Measurements from ENCODE around the gene RNF126.
A peak's percentile ranks its signal among the peaks of the same experiment; 100 is the strongest.
"Not testable (repeated sequence)": the region's sequence is repeated elsewhere in the genome, so short reads cannot be mapped to it uniquely, and the experiment has no call there.

RNF126 gene

GRCh38 chr19:613732-614567, 49.1 kb downstream of the RNF126 start:
- Histone ChIP-seq H3K27me3 (ENCODE audit: control insufficient read depth, insufficient read depth, low read length) (no peaks in the 10 kb centered on the region), H3K27ac (ENCODE audit: low read depth, low read length) (no peak overlapping the region)

GRCh38 chr19:612941-613340, 50.1 kb downstream of the RNF126 start:
- Histone ChIP-seq H3K9ac (ENCODE audit: low read depth, low read length) (no peak overlapping the region), H3K4me3 (ENCODE audit: low read depth, low read length) (no peak overlapping the region), H3K27me3 (ENCODE audit: control insufficient read depth, insufficient read depth, low read length) (no peaks in the 10 kb centered on the region), H3K9me3 (ENCODE audit: control insufficient read depth, insufficient read depth, low read length) (no peaks in the 10 kb centered on the region), H3K36me3 (ENCODE audit: control insufficient read depth, insufficient read depth, low read length) (peaks cover 7% of the 10 kb centered on the region), H3K4me1 (ENCODE audit: control insufficient read depth, insufficient read depth, low read length) (peaks cover 4% of the 10 kb centered on the region; the same call in 1 of the 2 replicates), H3K27ac (ENCODE audit: low read depth, low read length) (no peak overlapping the region)

More at GRCh38 chr19:613732-614567, 49.1 kb downstream of the RNF126 start:
- no peak overlapping the region for H3K4me3 ChIP-seq (ENCODE audit: low read depth, low read length)
- no peak overlapping the region for H3K9ac ChIP-seq (ENCODE audit: low read depth, low read length)
- peaks cover 17% of the 10 kb centered on the region for H3K36me3 ChIP-seq (ENCODE audit: control insufficient read depth, insufficient read depth, low read length)
- H3K4me1 ChIP-seq (ENCODE audit: control insufficient read depth, insufficient read depth, low read length), result peaks cover 4% of the 10 kb centered on the region; the same call in 1 of the 2 replicates
- no peaks in the 10 kb centered on the region for H3K9me3 ChIP-seq (ENCODE audit: control insufficient read depth, insufficient read depth, low read length)

DNA sequence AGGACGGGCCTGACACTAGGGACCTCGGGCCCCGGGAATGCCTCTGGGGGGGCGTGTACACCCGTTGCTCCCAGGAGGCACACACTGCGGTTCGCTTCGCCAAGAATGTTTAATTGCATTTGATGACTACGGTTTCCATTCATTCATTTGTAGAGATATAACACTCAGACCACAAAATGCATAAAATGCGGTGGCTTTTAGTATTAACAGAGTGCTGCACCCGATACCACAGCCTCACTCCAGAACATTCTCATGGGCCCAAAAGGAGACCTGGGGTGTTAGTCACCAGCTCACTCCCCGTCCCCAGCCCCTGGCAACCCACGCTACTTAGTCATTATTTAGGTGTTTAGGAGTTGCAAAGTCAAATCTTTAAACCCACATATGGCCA, 51.5 kb downstream of the RNF126 start:
- Histone ChIP-seq H3K4me1 (ENCODE audit: control insufficient read depth, insufficient read depth, low read length) (peaks cover 4% of the 10 kb centered on the region; the same call in 1 of the 2 replicates), H3K4me3 (ENCODE audit: low read depth, low read length) (no peak overlapping the region), H3K9ac (ENCODE audit: low read depth, low read length) (no peak overlapping the region), H3K27ac (ENCODE audit: low read depth, low read length) (peak overlapping the region; percentile 8), H3K36me3 (ENCODE audit: control insufficient read depth, insufficient read depth, low read length) (peaks cover 7% of the 10 kb centered on the region; the same call in 1 of the 2 replicates), H3K27me3 (ENCODE audit: control insufficient read depth, insufficient read depth, low read length) (no peaks in the 10 kb centered on the region), H3K9me3 (ENCODE audit: control insufficient read depth, insufficient read depth, low read length) (no peaks in the 10 kb centered on the region)

- no peak overlapping the region for H3K9ac ChIP-seq (ENCODE audit: low read depth, low read length)
- H3K4me1 ChIP-seq (ENCODE audit: control insufficient read depth, insufficient read depth, low read length), result peaks cover 4% of the 10 kb centered on the region; the same call in 1 of the 2 replicates
- H3K27ac ChIP-seq (ENCODE audit: low read depth, low read length), result peak overlapping the region; percentile 8
- no peaks in the 10 kb centered on the region for H3K27me3 ChIP-seq (ENCODE audit: control insufficient read depth, insufficient read depth, low read length)
- no peaks in the 10 kb centered on the region for H3K9me3 ChIP-seq (ENCODE audit: control insufficient read depth, insufficient read depth, low read length)
- peaks cover 7% of the 10 kb centered on the region; the same call in 1 of the 2 replicates for H3K36me3 ChIP-seq (ENCODE audit: control insufficient read depth, insufficient read depth, low read length)
- H3K4me3 ChIP-seq (ENCODE audit: low read depth, low read length), result no peak overlapping the region
Measured at GRCh38 chr19:610801-611480, 52.1 kb downstream of the RNF126 start.

GRCh38 chr19:610071-610800, 52.8 kb downstream of the RNF126 start:
- peaks cover 7% of the 10 kb centered on the region; the same call in 1 of the 2 replicates for H3K36me3 ChIP-seq (ENCODE audit: control insufficient read depth, insufficient read depth, low read length)
- peaks cover 4% of the 10 kb centered on the region; the same call in 1 of the 2 replicates for H3K4me1 ChIP-seq (ENCODE audit: control insufficient read depth, insufficient read depth, low read length)
- H3K27ac ChIP-seq (ENCODE audit: low read depth, low read length), result no peak overlapping the region
- H3K4me3 ChIP-seq (ENCODE audit: low read depth, low read length), result no peak overlapping the region
- H3K27me3 ChIP-seq (ENCODE audit: control insufficient read depth, insufficient read depth, low read length), result no peaks in the 10 kb centered on the region
- H3K9ac ChIP-seq (ENCODE audit: low read depth, low read length), result no peak overlapping the region
- H3K9me3 ChIP-seq (ENCODE audit: control insufficient read depth, insufficient read depth, low read length), result no peaks in the 10 kb centered on the region

DNA sequence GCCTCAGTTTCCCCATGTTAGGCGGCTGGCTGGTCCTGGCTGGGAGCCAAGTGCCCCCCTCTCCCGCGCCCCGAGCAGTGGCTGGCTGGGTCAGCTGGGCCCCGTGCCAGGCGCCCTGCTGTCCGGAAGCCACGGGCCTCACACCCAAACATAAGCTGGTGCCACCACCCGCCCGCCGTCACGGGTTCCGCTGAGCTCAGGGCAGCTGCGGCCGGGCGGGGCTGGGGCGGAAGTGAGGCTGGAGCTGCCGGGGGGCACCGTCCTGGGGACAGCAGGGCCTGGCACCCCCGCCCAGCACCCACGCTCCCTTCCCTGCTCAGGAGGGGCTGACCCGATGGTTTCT, 54.0 kb downstream of the RNF126 start:
- peaks cover 4% of the 10 kb centered on the region; the same call in 1 of the 2 replicates for H3K4me1 ChIP-seq (ENCODE audit: control insufficient read depth, insufficient read depth, low read length)
- no peak overlapping the region for H3K27ac ChIP-seq (ENCODE audit: low read depth, low read length)
- H3K9me3 ChIP-seq (ENCODE audit: control insufficient read depth, insufficient read depth, low read length), result no peaks in the 10 kb centered on the region; the same call in 1 of the 2 replicates
- no peaks in the 10 kb centered on the region for H3K27me3 ChIP-seq (ENCODE audit: control insufficient read depth, insufficient read depth, low read length)
- no peaks in the 10 kb centered on the region for H3K36me3 ChIP-seq (ENCODE audit: control insufficient read depth, insufficient read depth, low read length)
- no peak overlapping the region for H3K9ac ChIP-seq (ENCODE audit: low read depth, low read length)
- no peak overlapping the region for H3K4me3 ChIP-seq (ENCODE audit: low read depth, low read length)

DNA sequence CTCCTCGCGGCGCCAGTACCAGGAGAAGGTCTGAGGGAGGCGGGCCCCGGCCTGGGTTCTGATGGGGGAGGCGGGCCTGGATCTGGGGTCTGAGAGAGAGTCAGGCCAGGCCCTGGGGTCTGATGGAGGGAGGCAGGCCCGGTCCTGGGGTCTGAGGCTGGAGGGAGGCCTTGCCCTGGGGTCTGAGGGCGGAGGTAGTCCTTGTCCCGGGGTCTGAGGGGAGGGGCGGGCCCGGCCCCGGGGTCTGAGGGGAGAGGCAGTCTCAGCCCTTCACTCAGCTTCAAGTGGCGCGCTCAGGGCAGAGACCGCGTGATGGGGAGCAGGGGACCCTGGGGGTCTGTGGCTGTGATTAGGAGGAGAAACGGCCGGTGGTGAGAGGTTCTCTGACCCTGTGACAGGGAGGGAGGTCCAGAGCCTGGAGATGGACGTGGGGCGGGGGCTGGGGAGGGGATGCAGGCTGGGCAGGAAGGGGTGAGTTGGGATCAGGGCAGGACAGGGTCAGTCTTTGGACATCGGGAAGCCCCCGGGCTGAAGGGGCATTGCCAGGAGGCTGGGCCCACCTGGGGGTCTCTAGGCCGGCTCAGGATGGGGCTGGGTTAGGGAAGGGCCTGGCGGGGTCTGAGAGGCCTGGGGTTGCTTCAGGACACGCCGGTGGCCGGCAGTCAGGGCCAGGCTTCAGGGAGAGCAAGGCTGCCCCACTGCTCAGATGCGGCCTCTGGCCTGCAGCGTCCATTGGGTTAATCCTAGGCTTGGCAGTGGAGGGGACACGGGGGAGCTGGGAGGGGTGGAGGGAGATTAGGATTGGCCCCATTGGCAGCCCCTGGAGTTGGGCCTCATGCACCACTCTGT, 54.6 kb downstream of the RNF126 start:
- peaks cover 4% of the 10 kb centered on the region; the same call in 1 of the 2 replicates for H3K4me1 ChIP-seq (ENCODE audit: control insufficient read depth, insufficient read depth, low read length)

DNA sequence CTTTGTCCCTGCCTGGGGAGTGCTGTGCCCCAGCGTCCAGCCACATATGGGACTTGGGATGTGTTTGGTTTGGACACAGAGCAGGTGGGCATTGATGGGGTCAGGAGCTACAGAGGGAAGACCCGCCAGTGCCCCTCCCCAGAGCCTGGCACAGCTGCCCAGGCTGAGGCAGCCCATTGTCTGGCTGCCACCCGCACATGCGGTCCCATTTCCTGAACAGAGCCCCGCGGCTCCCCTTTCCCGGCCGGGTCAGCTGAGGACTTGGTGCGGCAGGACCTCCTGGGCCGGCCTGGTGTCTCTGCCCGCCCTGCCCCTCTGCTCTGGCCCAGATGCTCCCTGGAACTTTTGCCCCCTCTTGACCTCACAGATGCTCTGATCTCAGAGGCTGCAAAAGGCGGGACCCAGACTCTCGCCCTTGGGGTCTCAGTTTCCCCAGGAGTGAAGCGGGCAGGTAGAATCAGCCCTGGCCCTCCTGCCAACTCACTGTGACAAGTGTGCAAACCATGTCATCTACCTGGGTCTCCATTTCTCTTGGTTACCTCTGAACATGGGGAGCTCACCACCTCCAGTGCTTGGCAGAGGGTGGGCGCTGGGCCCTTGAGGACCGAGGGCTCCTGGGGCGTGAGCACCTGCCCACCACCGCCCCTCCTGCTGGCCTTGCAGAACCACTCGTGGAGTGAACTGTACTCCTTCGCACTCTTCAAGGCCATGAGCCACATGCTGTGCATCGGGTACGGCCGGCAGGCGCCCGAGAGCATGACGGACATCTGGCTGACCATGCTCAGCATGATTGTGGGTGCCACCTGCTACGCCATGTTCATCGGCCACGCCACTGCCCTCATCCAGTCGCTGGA, 55.5 kb downstream of the RNF126 start:
- Histone ChIP-seq H3K4me1 (ENCODE audit: control insufficient read depth, insufficient read depth, low read length) (peaks cover 4% of the 10 kb centered on the region; the same call in 1 of the 2 replicates), H3K9ac (ENCODE audit: low read depth, low read length) (no peak overlapping the region), H3K27ac (ENCODE audit: low read depth, low read length) (no peak overlapping the region), H3K4me3 (ENCODE audit: low read depth, low read length) (no peak overlapping the region), H3K27me3 (ENCODE audit: control insufficient read depth, insufficient read depth, low read length) (no peaks in the 10 kb centered on the region), H3K9me3 (ENCODE audit: control insufficient read depth, insufficient read depth, low read length) (no peaks in the 10 kb centered on the region; the same call in 1 of the 2 replicates), H3K36me3 (ENCODE audit: control insufficient read depth, insufficient read depth, low read length) (no peaks in the 10 kb centered on the region)

More for the DNA sequence above, 54.6 kb downstream of the RNF126 start:
- H3K4me3 ChIP-seq (ENCODE audit: low read depth, low read length), result no peak overlapping the region
- no peaks in the 10 kb centered on the region for H3K27me3 ChIP-seq (ENCODE audit: control insufficient read depth, insufficient read depth, low read length)
- no peak overlapping the region for H3K9ac ChIP-seq (ENCODE audit: low read depth, low read length)
- H3K27ac ChIP-seq (ENCODE audit: low read depth, low read length), result no peak overlapping the region
- no peaks in the 10 kb centered on the region for H3K36me3 ChIP-seq (ENCODE audit: control insufficient read depth, insufficient read depth, low read length)
- no peaks in the 10 kb centered on the region; the same call in 1 of the 2 replicates for H3K9me3 ChIP-seq (ENCODE audit: control insufficient read depth, insufficient read depth, low read length)

- not testable (repeated sequence) for H3K27me3 ChIP-seq (ENCODE audit: control insufficient read depth, insufficient read depth, low read length); H3K27ac ChIP-seq (ENCODE audit: low read depth, low read length); H3K4me3 ChIP-seq (ENCODE audit: low read depth, low read length); H3K9me3 ChIP-seq (ENCODE audit: control insufficient read depth, insufficient read depth, low read length); H3K4me1 ChIP-seq (ENCODE audit: control insufficient read depth, insufficient read depth, low read length); H3K36me3 ChIP-seq (ENCODE audit: control insufficient read depth, insufficient read depth, low read length); H3K9ac ChIP-seq (ENCODE audit: low read depth, low read length)
Measured at GRCh38 chr19:605061-605971, 57.7 kb downstream of the RNF126 start.
